Measurements from ENCODE around the gene R3HDM1.
"Not testable (repeated sequence)": the region's sequence is repeated elsewhere in the genome, so short reads cannot be mapped to it uniquely, and the experiment has no call there.

Gene R3HDM1

GRCh38 chr2:135709992-135710391, 178.7 kb downstream of the R3HDM1 start:
- DNase-seq (ENCODE audit: low spot score): peak; percentile 71

GRCh38 chr2:135715086-135715485, 183.8 kb downstream of the R3HDM1 start:
- DNase-seq (ENCODE audit: low spot score): not testable (repeated sequence)

GRCh38 chr2:135728064-135728743, 196.9 kb downstream of the R3HDM1 start:
- DNase-seq (ENCODE audit: low spot score): no peak

GRCh38 chr2:135732561-135732960, 201.3 kb downstream of the R3HDM1 start:
- no peak for DNase-seq (ENCODE audit: low spot score)

- no peak for DNase-seq (ENCODE audit: low spot score)
Measured at GRCh38 chr2:135733045-135733444, 201.8 kb downstream of the R3HDM1 start.

- DNase-seq (ENCODE audit: low spot score): no peak
Measured at GRCh38 chr2:135736546-135736945, 205.3 kb downstream of the R3HDM1 start.

- no peak for DNase-seq (ENCODE audit: low spot score)
Measured at GRCh38 chr2:135740206-135740605, 208.9 kb downstream of the R3HDM1 start.

- DNase-seq (ENCODE audit: low spot score): no peak
Measured at GRCh38 chr2:135741043-135741394, 209.7 kb downstream of the R3HDM1 start.

GRCh38 chr2:135741395-135742324, 210.4 kb downstream of the R3HDM1 start, which contains the start of gene UBXN4:
Gene UBXN4 (plus strand): TSS chr2:135741855. CDS start chr2:135741930, 75 bp downstream.
- DNase-seq (ENCODE audit: low spot score): peak; percentile 97

GRCh38 chr2:135742325-135742757, 211.1 kb downstream of the R3HDM1 start:
- DNase-seq (ENCODE audit: low spot score): peak; percentile 31

GRCh38 chr2:135743860-135744259, 212.6 kb downstream of the R3HDM1 start:
- DNase-seq (ENCODE audit: low spot score): no peak

- DNase-seq (ENCODE audit: low spot score): peak; percentile 6
Measured at GRCh38 chr2:135744760-135745314, 213.6 kb downstream of the R3HDM1 start.

- peak; percentile 69 for DNase-seq (ENCODE audit: low spot score)
Measured at GRCh38 chr2:135745545-135745944, 214.3 kb downstream of the R3HDM1 start.

- no peak for DNase-seq (ENCODE audit: low spot score)
Measured at GRCh38 chr2:135755573-135755972, 224.3 kb downstream of the R3HDM1 start.

- no peak for DNase-seq (ENCODE audit: low spot score)
Measured at GRCh38 chr2:135756692-135757091, 225.4 kb downstream of the R3HDM1 start.

GRCh38 chr2:135762022-135762421, 230.7 kb downstream of the R3HDM1 start:
- DNase-seq (ENCODE audit: low spot score): no peak

- DNase-seq (ENCODE audit: low spot score): no peak
Measured at GRCh38 chr2:135762530-135762929, 231.2 kb downstream of the R3HDM1 start.

GRCh38 chr2:135768863-135769262, 237.6 kb downstream of the R3HDM1 start:
- DNase-seq (ENCODE audit: low spot score): no peak

- DNase-seq (ENCODE audit: low spot score): no peak
Measured at GRCh38 chr2:135773319-135773718, 242.0 kb downstream of the R3HDM1 start.

- DNase-seq (ENCODE audit: low spot score): no peak
Measured at GRCh38 chr2:135773917-135774316, 242.6 kb downstream of the R3HDM1 start.
